GM18867 (cell line): ENCODE measurements around the gene MRTFA.
"Not testable (repeated sequence)": the region's sequence is repeated elsewhere in the genome, so short reads cannot be mapped to it uniquely, and the experiment has no call there.

ENCODE experiments used
- ATAC-seq: cut with Tn5 transposase; IDR thresholded peaks from one replicate; pipeline ENCODE4 v1.9.1; 2021; ENCODE audit warnings: mild to moderate bottlenecking, moderate library complexity; ENCODE audit not compliant: unreplicated experiment

The MRTFA gene

GRCh38 chr22:40560551-40560950 is 76.0 kb downstream of the MRTFA start:
- no peak for ATAC-seq

GRCh38 chr22:40557972-40558371 is 78.5 kb downstream of the MRTFA start:
- no peak for ATAC-seq

- no peak for ATAC-seq
Measured at GRCh38 chr22:40556641-40557040, 79.9 kb downstream of the MRTFA start.

GRCh38 chr22:40554023-40554422 is 82.5 kb downstream of the MRTFA start:
- ATAC-seq: not testable (repeated sequence)

- ATAC-seq: no peak
Measured at GRCh38 chr22:40553014-40553554, 83.4 kb downstream of the MRTFA start.

GRCh38 chr22:40552070-40552469 is 84.4 kb downstream of the MRTFA start:
- no peak for ATAC-seq

- ATAC-seq: no peak
Measured at GRCh38 chr22:40547729-40548143, 88.8 kb downstream of the MRTFA start.

GRCh38 chr22:40544758-40545157 is 91.8 kb downstream of the MRTFA start:
- ATAC-seq: no peak

GRCh38 chr22:40542821-40543540 is 93.5 kb downstream of the MRTFA start:
- ATAC-seq: no peak

- no peak for ATAC-seq
Measured at GRCh38 chr22:40541300-40541699, 95.2 kb downstream of the MRTFA start.

GRCh38 chr22:40540265-40540664 is 96.3 kb downstream of the MRTFA start:
- no peak for ATAC-seq

- ATAC-seq: not testable (repeated sequence)
Measured at GRCh38 chr22:40536149-40536548, 100.4 kb downstream of the MRTFA start.

GRCh38 chr22:40535642-40536041 is 100.9 kb downstream of the MRTFA start:
- ATAC-seq: no peak

- ATAC-seq: no peak
Measured at GRCh38 chr22:40535189-40535512, 101.4 kb downstream of the MRTFA start.

GRCh38 chr22:40534379-40535188 is 101.9 kb downstream of the MRTFA start:
- ATAC-seq: no peak

GRCh38 chr22:40533712-40534378 is 102.7 kb downstream of the MRTFA start:
- ATAC-seq: peak; percentile 71

- no peak for ATAC-seq
Measured at GRCh38 chr22:40531951-40532900, 104.3 kb downstream of the MRTFA start.

- ATAC-seq: not testable (repeated sequence)
Measured at GRCh38 chr22:40530391-40530790, 106.1 kb downstream of the MRTFA start.

GRCh38 chr22:40529821-40530220 is 106.7 kb downstream of the MRTFA start:
- no peak for ATAC-seq

GRCh38 chr22:40526960-40527359 is 109.6 kb downstream of the MRTFA start:
- no peak for ATAC-seq
